Motor neuron (in vitro differentiated cells): ENCODE results near the gene DUSP10. TPM values are rescaled to one million over a fixed set of nuclear protein-coding genes. Genes with fewer than 3 reads are reported as not detected.
A peak's percentile ranks its signal among the peaks of the same experiment; 100 is the strongest.

ENCODE experiments used
- ATAC-seq, 8 experiments: fragments of 200-7000 bp; cut with Tn5 transposase; replicated peaks in 6 of 8; 2 replicates each; pipeline ENCODE4 v1.8.0; 2021; ENCODE audit warnings: mild to moderate bottlenecking in 8 of 8, moderate library complexity in 8 of 8
- H3K27ac ChIP-seq, 2 donors: fragments of 250-450 bp; sonication (Bioruptor Pico); 2 replicates each; pipeline ENCODE4 v1.9.0; 2021; ENCODE audit warnings: antibody characterized with exemption in 2 of 2, mild to moderate bottlenecking in 2 of 2, moderate library complexity in 1 of 2
- H3K4me1 ChIP-seq, 2 donors: fragments of 250-450 bp; sonication (Bioruptor Pico); replicated peaks in 1 of 2; 2 replicates each; pipeline ENCODE4 v1.6.1; 2021; ENCODE audit warnings: antibody characterized with exemption in 2 of 2, mild to moderate bottlenecking in 2 of 2, moderate library complexity in 1 of 2
- H3K4me3 ChIP-seq, 5 donors: fragments of 250-450 bp; sonication (Bioruptor Pico); 2 replicates each; pipeline ENCODE4 v1.9.0; 2021; ENCODE audit warnings: antibody characterized with exemption in 5 of 5, mild to moderate bottlenecking in 5 of 5, moderate library complexity in 4 of 5
- WGBS, 10 experiments: fragments of 450-650 bp; shearing (Covaris generic); methylation state at CpG; one replicate each; pipeline ENCODE4 v1.0.0; 2022; 5-methylcytosine and 5-hydroxymethylcytosine counted together
- in situ Hi-C, 9 experiments: fragments of 400-800 bp; cut with MboI; loops; one replicate each; pipeline ENCODE4 v1.15.0; 2021; ENCODE audit warnings: low sequenced_read_pairs in 9 of 9, low pct_unique_long_range_greater_than_20kb in 2 of 9; ENCODE audit not compliant: unreplicated experiment in 9 of 9
- total RNA-seq, 8 experiments: library from RNA; unstranded; fragments of 300-600 nt; gene quantifications; 2 replicates each; pipeline versions ENCODE4 v1.2.3 to v1.2.4, GENCODE V29; 2022

DUSP10 gene
- total RNA-seq, 8 experiments from 2014 or later, result 0.91 to 20.7 (median 10.3) TPM

- Histone ChIP-seq H3K4me3 (no peak overlapping the region), H3K4me1 (no peaks in the 10 kb centered on the region), H3K27ac (no peak overlapping the region)
- WGBS, 10 experiments, result 81 to 100% (median 96%) methylated on average over 3 to 8 of the region's 8 CpGs
- ATAC-seq, result no peak
- in situ Hi-C loops, result no loop called here
These were observed 35.7 kb upstream of the DUSP10 start for GRCh38 chr1:221777431-221778072.

GRCh38 chr1:221776495-221777301 is 34.8 kb upstream of the DUSP10 start:
- in situ Hi-C loops, result no loop called here
- 0 to 90% (median 73%) methylated on average over 1 to 5 of the region's 5 CpGs; no CpG with 5 or more reads in 1 of the 10 experiments for WGBS, 10 experiments
- ATAC-seq, result peak in 3 of 8 experiments; percentile 31 to 87 (median 80)
- Histone ChIP-seq H3K4me1 (no peaks in the 10 kb centered on the region), H3K27ac (no peak overlapping the region), H3K4me3 (no peak overlapping the region)

GRCh38 chr1:221775206-221775605 is 33.3 kb upstream of the DUSP10 start:
- H3K27ac ChIP-seq, result no peak overlapping the region
- H3K4me1 ChIP-seq, result no peaks in the 10 kb centered on the region
- H3K4me3 ChIP-seq, result no peak overlapping the region
- no peak for ATAC-seq
- in situ Hi-C loops, result no loop called here
- WGBS, 10 experiments, result 44 to 100% (median 74%) methylated on average over 1 to 4 of the region's 4 CpGs

- in situ Hi-C loops, result no loop called here
- Histone ChIP-seq H3K27ac (no peak overlapping the region), H3K4me1 (no peaks in the 10 kb centered on the region), H3K4me3 (no peak overlapping the region)
- no peak for ATAC-seq
- 74 to 97% (median 90%) methylated on average over 3 to 8 of the region's 8 CpGs; no CpG with 5 or more reads in 1 of the 10 experiments for WGBS, 10 experiments
These were observed 32.4 kb upstream of the DUSP10 start for GRCh38 chr1:221774054-221774842.

- Histone ChIP-seq H3K4me3 (no peak overlapping the region), H3K4me1 (no peaks in the 10 kb centered on the region), H3K27ac (no peak overlapping the region)
- in situ Hi-C loops, result no loop called here
- ATAC-seq, result no peak
- WGBS, 10 experiments, result 29 to 83% (median 71%) methylated on average over 1 to 2 of the region's 2 CpGs; no CpG with 5 or more reads in 2 of the 10 experiments
These were observed 31.5 kb upstream of the DUSP10 start for GRCh38 chr1:221773383-221773782.

- WGBS, 10 experiments, result 50 to 100% (median 85%) methylated on average over 1 to 3 of the region's 3 CpGs; no CpG with 5 or more reads in 1 of the 10 experiments
- H3K27ac ChIP-seq, result no peak overlapping the region
- in situ Hi-C loops, result no loop called here
- no peak for ATAC-seq
- H3K4me1 ChIP-seq, result no peaks in the 10 kb centered on the region
- H3K4me3 ChIP-seq, result no peak overlapping the region
These were observed 30.2 kb upstream of the DUSP10 start for GRCh38 chr1:221772117-221772516.

- in situ Hi-C loops, result no loop called here
- no peak overlapping the region for H3K27ac ChIP-seq
- ATAC-seq, result no peak
- 54 to 100% (median 88%) methylated on average over 1 to 5 of the region's 5 CpGs for WGBS, 10 experiments
- H3K4me1 ChIP-seq, result no peaks in the 10 kb centered on the region
- H3K4me3 ChIP-seq, result no peak overlapping the region
These were observed 26.7 kb upstream of the DUSP10 start for GRCh38 chr1:221768444-221769066.

- WGBS, 10 experiments, result 0 to 80% (median 52%) methylated on average over 1 of the region's 1 CpG; no CpG with 5 or more reads in 6 of the 10 experiments
- in situ Hi-C loops, result no loop called here
- Histone ChIP-seq H3K27ac (no peak overlapping the region), H3K4me1 (no peaks in the 10 kb centered on the region), H3K4me3 (no peak overlapping the region)
- no peak for ATAC-seq
These were observed 24.3 kb upstream of the DUSP10 start for GRCh38 chr1:221766210-221766609.

GRCh38 chr1:221765527-221765926 is 23.6 kb upstream of the DUSP10 start:
- WGBS, 10 experiments, result 0 to 50% (median 33%) methylated on average over 1 to 2 of the region's 2 CpGs; no CpG with 5 or more reads in 2 of the 10 experiments
- no peak for ATAC-seq
- H3K27ac ChIP-seq, result no peak overlapping the region
- in situ Hi-C loops, result no loop called here
- no peaks in the 10 kb centered on the region for H3K4me1 ChIP-seq
- no peak overlapping the region for H3K4me3 ChIP-seq

- Histone ChIP-seq H3K4me3 (no peak overlapping the region), H3K27ac (no peak overlapping the region), H3K4me1 (no peaks in the 10 kb centered on the region)
- in situ Hi-C loops, result no loop called here
- ATAC-seq, result no peak
- 11 to 88% (median 71%) methylated on average over 1 to 2 of the region's 2 CpGs; no CpG with 5 or more reads in 1 of the 10 experiments for WGBS, 10 experiments
These were observed 20.2 kb upstream of the DUSP10 start for GRCh38 chr1:221762121-221762520.

- no peak for ATAC-seq
- H3K4me1 ChIP-seq, result no peaks in the 10 kb centered on the region
- in situ Hi-C loops, result no loop called here
- H3K4me3 ChIP-seq, result no peak overlapping the region
- no peak overlapping the region for H3K27ac ChIP-seq
- 50 to 100% (median 78%) methylated on average over 1 to 4 of the region's 4 CpGs; no CpG with 5 or more reads in 1 of the 10 experiments for WGBS, 10 experiments
These were observed 19.6 kb upstream of the DUSP10 start for GRCh38 chr1:221761354-221762002.

GRCh38 chr1:221760911-221761310 is 19.0 kb upstream of the DUSP10 start:
- Histone ChIP-seq H3K27ac (no peak overlapping the region), H3K4me3 (no peak overlapping the region), H3K4me1 (no peaks in the 10 kb centered on the region)
- no peak for ATAC-seq
- in situ Hi-C loops, result no loop called here
- 48 to 88% (median 80%) methylated on average over 1 to 3 of the region's 3 CpGs for WGBS, 10 experiments
